ENCODE results near the gene TPP1. TPM values are rescaled to one million over a fixed set of nuclear protein-coding genes. Genes with fewer than 3 reads are reported as not detected.

Gene TPP1
- total RNA-seq, 1 donor from 2014 or later = 161 TPM

DNA sequence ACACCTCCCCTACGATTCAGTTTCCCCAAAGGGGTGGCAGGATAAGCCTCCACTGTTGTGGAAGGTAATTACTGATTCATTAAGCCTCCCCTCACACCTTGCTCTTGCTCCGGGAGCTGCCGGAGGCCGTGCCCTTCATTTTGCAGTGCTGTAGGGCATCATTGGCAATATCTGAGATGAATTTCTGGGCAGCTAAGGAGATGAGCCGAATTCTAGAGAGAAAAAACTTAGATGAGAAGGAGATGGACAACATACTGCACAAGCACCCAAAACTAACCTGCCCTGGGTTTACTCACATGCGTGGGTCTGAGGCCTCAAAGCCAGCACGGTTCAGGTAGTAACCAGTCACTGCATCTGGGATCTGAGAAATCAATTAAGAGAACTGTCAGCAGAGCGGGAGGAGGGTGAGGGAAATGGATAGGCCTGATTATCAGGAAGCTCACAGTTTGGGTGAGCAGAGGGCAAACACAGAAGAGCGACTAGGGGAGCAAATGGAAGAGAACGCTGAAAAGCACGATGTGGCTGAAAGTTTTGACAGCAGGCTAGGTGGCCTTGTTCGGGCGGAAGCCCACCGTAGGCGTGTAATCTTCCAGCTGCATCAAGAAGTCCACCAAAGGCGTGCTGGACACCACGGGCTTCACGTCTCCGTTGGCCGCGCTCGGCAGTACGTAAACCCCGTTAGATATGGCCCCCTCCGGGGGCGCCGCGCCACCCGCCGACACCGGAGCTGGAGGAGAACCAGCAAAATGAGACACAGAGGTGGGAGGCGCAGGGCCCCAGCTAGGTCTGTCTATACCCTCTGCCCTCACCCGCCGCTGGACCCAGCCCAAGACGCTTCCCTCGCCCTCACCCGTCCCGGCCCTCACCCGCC is 7.9 kb downstream of the TPP1 start:
- DNase-seq (ENCODE audit: low spot score) = no peak

DNA sequence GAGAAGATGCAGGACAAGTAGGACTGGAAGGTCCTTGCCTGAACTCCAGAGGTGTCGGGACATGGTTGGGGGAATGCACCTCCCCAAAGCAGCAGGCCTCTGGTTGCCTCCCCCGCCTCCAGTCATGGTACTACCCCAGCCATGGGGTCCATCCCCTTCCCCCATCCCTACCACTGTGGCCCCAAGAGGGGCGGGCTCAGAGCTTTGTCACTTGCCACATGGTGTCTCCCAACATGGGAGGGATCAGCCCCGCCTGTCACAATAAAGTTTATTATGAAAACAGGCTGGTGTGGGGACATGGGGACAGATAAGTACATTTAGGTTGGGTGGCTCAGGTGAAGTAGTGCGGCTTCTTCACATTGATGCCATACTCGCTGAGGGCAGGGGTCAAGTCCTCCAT is 8.6 kb downstream of the TPP1 start:
- DNase-seq (ENCODE audit: low spot score) = no peak

DNA sequence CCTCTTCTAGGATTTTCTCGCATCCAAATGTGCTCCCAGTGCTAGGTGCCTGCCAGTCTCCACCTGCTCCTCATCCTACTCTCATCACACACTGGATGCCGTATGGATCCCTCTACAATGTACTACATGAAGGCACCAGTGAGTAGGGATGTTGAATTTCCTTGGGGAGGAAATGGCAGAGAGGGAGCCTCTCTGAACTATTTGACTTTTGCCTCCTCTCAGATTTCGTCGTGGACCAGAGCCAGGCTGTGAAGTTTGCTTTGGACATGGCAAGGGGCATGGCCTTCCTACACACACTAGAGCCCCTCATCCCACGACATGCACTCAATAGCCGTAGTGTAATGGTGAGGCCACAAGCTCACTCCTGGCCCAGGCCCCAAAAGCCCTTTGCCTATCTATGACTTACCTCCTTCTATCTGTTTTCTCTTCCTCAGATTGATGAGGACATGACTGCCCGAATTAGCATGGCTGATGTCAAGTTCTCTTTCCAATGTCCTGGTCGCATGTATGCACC is 9.7 kb downstream of the TPP1 start:
- DNase-seq (ENCODE audit: low spot score) = no peak

DNA sequence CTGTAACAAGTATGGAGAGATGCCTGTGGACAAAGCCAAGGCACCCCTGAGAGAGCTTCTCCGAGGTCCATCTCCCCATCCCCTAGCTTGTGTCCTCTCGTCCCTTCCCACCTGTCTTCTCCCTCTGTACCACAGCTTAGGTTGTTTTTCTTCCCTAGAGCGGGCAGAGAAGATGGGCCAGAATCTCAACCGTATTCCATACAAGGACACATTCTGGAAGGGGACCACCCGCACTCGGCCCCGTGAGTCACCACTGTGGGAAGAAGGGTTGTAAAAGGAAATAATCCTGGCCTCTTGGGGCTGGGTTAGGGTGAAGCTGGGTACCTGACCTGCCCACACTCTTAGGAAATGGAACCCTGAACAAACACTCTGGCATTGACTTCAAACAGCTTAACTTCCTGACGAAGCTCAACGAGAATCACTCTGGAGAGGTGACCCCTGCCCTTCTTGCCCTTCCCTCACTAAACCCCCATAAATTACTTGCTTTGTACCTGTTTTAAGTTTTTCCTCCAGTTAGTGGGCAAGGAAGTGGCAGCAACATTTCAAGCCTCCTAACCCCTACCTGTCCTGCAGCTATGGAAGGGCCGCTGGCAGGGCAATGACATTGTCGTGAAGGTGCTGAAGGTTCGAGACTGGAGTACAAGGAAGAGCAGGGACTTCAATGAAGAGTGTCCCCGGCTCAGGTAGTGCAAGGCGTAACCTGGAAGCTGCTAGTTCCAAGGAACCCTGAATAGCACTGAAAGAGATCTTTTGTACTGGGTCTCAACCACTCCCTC is 10.3 kb downstream of the TPP1 start:
- DNase-seq (ENCODE audit: low spot score) = peak; percentile 9

DNA sequence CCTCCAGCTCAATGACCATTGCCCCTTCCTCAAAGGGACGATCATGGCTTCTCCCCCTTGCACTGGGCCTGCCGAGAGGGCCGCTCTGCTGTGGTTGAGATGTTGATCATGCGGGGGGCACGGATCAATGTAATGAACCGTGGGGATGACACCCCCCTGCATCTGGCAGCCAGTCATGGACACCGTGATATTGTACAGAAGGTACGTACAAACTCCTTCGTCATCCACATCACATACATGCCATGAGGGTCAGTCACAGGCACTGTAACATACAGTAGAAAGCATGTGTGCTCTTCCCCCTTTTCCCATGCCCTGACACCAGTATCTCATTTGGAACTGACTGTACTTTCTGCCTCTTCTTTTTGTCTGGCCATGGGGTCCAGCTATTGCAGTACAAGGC is 11.2 kb downstream of the TPP1 start:
- peak; percentile 9 for DNase-seq (ENCODE audit: low spot score)

DNA sequence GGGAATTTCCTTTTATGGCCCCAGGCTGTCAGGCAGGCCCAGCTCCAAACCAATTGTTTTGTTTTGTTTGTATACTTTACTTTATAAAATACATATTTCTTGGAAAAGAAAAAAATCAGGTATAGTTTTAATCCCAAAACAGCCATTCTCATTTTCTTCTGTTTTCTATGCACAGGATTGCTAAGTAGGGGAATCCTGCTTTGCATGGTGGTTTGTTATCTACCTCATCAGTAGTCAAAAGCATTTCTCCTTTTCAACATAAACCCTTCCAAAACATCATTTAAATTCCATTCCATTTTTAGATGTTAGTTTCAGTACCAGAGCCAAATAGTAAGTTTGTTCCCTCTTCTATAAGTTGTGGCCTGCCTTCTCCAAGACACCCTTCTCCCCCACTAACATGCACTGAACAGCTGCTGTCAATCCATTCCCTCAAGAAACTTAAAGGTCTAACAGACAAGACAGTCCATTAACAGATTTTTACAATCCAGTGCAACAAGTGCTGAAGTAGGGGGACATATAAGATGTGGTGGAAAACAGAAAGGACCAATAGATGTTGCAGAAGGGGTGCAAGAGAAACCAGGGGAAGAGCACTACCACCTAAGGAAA is 11.9 kb downstream of the TPP1 start:
- no peak for DNase-seq (ENCODE audit: low spot score)

DNA sequence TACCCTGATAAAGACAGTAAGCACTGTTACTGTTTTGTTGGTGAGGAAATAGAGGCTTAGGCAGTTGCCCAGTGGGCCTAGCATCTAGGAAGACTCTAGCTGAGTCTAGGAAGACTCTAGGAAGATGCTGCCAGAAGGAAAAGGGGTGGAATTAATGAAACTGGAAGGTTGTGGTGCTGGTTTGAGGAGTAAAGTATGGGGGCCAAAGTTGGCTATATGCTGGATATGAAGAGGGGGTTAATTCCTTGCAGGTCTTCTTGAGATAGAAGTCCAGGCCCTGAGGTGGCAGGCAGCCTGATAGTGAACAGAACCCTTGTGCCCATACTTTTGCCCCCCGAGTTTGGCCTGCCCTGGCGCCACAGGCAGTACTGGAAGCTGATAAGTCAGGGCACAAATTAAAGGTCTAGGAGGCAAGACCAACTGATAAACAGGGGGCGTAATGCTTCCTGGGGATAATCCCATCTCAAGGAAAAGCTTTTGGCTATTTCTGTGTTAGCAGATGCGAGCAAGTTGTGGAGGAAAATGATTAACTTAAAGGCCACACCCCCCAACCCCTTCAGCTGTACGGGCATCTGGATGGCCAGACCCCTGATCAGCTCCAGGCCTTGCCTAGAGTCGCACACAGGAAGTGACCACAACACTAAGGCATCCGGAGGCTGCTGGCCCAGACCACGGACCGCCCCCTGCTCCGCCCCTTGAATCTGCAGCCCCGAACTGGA is 12.6 kb downstream of the TPP1 start:
- DNase-seq (ENCODE audit: low spot score) = peak; percentile 92

DNA sequence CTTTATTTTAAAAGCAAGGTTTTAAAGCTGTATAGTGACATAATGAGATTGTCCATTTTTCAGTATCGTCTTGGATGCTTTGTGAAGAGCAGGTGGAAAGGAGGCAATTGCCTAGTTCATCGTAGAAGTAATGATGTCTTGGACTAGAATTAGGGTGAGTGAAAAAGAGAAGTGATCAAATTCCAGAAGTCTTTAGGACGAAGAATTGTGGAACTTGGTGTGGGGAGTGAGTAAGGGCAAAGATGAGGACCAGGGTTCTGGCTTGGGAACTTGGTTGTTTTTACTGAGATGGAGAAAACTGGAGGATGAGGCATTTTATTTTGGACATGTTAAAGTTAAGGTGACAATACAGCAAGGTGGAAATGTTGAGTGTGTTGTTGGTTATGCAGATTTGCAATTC is 14.4 kb downstream of the TPP1 start:
- no peak for DNase-seq (ENCODE audit: low spot score)

DNA sequence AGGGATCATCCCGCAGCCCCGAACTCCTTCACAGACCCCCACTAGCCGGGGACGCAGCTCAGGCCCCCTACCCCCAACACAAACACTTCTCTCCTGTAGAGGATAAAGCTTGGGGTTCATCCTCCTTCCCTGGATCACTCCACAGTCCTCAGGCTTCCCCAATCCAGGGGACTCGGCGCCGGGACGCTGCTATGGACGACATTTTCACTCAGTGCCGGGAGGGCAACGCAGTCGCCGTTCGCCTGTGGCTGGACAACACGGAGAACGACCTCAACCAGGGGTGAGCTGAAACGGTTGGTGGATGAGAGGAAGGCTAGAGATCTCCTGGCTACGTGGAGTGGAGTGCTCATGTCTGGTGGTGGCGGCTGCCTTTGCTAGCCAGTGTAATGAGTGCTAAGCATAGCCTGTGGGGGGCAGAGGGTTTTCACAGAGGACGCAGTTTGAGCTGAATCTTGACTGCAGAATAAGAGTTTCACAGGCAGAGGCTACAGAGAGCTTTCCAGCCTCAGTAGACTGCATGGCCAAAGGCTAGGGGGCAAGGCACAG is 15.1 kb downstream of the TPP1 start:
- peak; percentile 56 for DNase-seq (ENCODE audit: low spot score)

DNA sequence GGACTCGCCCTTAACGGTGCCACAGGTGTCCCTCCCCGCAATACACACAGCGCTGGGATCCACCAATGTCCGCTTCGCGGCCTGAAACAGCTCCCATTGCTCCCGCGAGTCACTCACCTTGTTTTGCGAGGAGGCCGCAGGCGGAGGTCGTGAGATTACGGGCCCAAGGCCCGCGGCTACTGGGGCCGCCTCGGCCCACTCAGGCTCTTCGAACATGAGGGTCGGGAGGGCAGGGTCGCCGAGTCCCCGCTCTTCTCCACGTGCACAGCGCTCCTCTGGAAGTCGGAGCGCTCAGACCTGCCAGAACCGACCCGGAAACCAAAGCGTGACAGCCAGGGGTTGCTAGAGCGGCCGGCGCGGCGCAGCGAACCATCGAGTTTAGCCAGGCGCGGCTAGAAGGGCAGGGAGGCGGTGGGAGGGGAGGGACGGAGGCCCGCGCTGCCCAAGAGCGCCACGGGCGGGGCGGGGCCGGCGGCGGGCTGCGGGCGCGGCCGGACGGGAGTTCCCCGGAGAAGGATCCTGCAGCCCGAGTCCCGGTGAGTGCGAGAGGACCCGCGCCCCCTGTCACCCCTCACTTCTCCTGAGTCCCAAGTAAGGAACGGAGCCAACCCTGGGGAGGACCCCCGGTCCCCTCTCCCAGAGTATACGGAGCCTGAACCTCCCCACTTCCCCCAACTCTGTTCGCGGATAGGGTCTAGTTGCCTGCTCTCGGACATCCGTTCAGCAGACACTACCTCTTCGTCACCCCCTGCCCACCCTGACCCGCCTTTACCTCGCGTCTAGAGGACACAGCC is 15.7 kb downstream of the TPP1 start, which contains the start of the genes ILK and RRP8:
TSS of gene ILK (plus strand) at position 488 of the 794 bp plus-strand sequence. CDS start 498 bp downstream, outside the sequence.
TSS of gene RRP8 (minus strand) at position 330 of the 794 bp plus-strand sequence. CDS start at position 216, 114 bp downstream.
- DNase-seq (ENCODE audit: low spot score) = peak; percentile 90

DNA sequence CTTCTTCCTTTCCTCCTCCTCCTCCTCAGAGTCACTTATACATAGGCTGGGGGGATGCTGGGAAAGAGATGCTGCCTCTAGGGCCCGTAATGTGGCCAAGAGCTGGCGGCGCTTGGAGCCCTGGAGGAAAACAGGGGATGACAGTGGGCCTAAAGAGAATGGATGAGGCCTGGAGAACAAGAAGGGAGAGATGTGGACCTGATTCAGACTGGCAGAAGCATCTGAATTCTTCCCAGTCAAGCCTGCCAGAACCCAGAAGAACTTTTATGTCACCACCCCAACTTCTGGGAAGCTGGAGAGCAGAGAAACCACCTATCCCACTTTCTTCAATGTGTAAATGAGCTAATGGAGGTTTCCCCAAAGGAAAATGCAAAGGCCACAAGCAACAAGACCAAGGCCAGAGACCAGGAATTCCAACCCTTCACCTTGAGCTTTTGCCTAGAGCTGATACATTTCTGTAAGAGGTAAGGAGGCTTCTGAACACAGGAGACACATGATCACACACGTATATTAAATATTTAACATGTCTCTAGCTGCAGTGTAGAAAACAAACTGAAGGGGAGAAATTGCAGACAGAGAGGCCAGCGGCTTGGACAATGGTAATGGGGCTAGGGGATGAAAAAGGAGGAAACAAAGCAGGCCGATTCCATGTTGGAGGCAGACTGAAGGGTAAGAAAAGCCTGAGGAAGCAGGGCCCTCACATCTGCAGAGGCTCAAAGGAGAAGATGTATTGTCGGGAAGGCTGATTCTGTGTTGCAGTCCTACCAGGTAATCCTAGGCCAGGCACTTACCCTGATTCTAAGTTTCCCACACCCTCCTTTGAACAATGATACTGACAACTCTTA is 16.9 kb downstream of the TPP1 start:
- DNase-seq (ENCODE audit: low spot score) = peak; percentile 9

DNA sequence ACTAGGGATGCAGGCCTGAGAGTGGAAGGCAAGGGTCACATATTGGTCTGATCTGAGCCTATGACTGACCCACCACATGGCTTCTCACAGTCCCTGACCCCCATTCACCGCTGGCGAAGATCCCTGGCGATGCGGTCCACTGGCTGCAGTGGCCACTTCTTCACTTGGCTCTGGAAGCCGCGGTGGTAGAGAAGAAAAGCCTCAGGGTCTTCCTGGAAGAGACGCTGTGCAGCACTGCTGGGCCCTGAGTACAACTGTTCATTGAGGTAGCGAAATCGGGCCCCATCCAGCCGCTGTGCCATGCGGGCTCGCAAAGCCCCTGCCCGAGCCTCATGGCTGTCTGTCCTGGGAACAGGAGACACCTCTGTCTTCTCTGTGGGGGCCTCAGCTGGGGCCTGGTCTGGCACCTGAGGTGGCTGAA is 18.2 kb downstream of the TPP1 start:
- DNase-seq (ENCODE audit: low spot score) = peak; percentile 9

DNA sequence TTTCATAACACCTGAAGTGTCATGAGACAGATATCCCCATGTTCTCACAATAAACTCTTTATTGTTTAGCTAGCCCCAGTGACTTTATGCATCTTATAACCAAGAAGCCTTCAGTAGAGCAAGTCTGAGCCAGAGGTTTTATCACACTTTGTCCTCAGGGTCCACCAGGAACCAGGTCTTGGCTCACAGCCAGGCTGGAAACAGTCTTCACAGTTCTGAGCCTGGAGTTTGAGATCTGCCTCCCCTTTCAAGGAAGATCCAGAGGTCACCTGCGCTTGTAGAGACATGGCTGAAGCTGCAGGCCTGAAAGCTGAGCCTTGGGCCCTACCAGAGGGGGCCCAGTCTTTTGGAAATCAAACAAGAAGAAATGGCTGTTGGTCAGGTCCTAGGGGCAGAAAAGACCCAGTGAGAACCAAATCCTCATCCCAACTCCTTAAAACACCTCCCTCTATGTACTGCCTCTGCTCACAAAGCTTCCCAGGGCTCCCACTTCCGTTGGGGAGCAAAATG is 19.3 kb downstream of the TPP1 start:
- peak; percentile 7 for DNase-seq (ENCODE audit: low spot score)

DNA sequence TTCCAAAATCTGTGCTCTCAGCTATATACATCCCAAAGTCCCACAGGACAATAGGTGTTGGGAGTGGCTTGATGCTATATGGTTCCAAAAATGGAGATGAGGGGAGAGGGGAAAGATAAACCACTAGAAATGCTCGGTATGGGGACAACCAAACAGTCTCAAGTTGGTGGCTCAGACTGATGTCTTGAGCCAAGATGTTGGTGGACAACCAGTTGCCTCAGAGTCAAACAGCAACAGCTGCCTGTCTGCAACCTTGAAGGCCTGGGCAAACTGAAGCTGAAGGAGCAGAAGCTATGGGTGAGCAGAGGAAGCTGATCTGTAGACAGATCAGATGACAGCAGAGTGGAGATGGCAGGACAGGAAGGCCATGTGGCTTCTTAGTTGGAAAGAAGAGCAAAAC is 19.8 kb downstream of the TPP1 start:
- DNase-seq (ENCODE audit: low spot score) = no peak

DNA sequence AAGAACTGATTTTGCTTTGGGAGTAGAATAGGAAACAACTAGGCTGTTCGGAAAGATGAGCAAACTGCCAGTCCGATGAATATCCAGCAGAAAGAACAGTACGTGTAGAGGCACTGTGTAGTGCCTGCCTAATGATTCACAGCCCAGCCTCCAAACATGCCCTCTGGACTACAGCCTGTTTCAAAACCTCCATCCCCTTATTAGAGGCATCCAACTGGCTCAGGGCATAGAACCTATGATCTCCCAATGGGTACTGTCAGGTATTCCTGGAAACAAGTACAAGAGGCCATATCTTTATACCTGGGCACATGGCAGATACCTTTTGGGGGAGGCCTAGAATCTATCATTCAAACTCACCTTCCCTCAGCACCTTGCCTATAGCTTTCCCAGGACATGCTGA is 20.7 kb downstream of the TPP1 start:
- DNase-seq (ENCODE audit: low spot score) = no peak

DNA sequence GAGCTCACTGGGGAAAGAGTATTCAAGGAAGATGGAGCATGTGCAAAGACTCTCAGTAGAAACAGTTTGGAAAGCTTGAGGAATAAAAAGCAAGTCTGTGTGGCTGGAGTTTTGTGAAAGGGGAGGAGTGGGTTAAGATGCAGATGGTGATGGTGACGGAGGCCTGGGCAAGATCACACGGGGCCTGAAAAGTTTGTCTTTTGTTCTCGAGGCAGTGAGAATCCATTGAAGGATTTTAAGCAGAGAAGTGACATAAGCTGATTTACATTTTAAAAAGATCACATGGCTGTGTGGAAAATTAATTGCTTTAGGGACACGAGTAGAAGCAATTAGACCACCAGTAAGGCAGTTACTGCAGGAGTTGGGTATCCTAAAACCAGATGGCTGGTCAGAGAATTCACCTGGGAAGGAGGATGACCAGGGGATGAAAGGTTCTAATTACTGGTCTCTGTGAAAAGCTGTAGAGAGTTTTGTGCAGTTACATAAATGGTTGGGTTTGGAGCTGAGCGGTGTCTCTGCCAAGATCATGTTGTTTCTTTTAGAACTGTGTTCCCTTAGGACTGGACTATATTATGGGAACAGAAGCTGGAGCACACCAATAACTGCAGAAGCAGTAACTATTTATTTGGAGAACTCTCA is 22.9 kb downstream of the TPP1 start:
- no peak for DNase-seq (ENCODE audit: low spot score)

DNA sequence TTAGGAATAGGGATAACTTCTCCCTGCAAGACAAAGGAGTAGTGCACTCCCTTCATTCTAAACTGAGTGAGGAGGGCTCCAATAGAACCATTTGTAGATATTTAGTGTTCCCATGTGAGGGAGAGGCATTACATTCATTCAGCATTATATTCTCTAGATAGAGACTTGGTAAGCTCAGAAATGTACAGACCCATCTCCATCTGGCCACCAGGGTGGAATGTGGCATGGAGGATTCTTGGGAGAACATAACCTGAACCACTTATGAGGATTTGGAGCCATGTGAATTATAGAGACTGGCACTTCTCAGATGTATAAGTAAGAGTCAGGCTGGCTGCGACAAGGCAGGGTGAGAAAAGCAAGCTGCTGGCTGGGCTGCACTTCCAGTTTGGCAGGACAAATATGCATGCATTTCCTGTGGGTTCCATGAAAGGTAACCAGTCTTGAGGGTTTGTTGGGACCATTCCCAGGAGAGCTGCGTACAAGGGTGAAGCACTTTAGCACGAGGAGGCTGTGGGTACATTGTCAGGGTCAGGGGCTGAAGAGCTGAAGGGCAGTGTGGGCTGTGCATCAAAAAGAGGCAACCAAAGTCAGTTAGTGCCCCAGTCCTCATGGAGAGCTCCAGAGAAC is 25.0 kb downstream of the TPP1 start:
- no peak for DNase-seq (ENCODE audit: low spot score)

DNA sequence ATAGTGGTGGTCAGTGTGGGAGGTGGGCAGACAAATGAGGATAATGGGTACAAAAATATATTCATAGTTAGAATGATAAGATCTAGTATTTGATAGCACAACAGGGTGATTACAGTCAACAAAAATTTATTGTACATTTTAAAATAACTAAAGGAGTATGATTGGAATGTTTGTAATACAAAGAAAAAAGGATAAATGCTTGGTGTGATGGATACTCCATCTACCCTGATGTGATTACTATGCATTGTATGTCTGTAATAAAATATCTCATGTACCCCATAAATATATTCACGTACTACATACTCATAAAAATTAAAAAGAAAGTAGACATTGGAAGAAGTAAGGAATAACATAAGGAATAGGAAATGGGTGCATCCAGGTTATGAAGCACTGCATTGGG is 31.2 kb downstream of the TPP1 start:
- DNase-seq (ENCODE audit: low spot score) = no peak
